Measurements from ENCODE around the gene SWAP70.

Gene SWAP70

GRCh38 chr11:9752091-9752490 lies 88.2 kb downstream of the SWAP70 start:
- no peak for DNase-seq (ENCODE audit: low read depth in 2 of 2)

DNA sequence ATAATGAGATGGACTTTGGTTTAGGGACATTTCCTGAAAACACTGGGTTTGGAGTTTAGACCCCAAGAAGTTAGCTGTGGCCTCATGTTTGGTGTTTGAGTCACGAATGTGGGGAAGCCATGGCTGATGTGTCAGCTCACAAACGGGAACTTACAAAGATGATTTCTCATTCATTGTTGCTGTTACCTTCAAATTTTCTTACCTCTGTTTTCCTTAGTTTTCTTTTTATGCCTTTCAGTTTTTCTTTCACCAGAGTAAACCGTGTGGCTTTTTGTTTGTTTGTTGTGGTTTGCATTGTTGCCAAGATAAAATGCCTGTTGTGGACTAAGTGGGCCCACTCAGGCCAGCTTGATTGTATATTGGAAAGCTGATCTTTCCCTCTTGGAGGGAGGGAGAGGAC lies 89.1 kb downstream of the SWAP70 start:
- DNase-seq (ENCODE audit: low read depth in 2 of 2), result no peak

DNA sequence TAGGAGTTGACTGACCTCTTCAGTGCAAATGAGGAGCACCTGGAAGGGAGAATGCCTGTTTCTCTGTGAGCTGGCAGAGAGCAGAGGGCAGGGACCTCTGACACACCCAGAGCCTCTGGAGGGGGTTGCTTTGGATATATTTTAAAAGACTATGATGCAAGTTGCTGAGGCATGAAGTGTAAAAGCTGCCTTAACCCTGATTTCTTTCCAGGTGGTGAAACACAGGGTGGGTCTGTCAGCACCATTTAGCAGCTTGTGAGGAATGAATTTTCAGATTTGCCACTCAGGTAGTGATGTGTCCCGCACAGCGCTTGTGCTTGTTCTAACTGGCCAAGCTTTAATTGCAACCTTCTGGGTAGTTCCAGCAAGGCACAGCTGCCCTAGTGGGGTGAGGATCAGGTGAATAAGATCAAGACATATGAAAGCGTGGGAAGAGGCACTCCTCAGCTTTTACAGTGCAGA lies 90.2 kb downstream of the SWAP70 start:
- no peak for DNase-seq (ENCODE audit: low read depth in 2 of 2)

DNA sequence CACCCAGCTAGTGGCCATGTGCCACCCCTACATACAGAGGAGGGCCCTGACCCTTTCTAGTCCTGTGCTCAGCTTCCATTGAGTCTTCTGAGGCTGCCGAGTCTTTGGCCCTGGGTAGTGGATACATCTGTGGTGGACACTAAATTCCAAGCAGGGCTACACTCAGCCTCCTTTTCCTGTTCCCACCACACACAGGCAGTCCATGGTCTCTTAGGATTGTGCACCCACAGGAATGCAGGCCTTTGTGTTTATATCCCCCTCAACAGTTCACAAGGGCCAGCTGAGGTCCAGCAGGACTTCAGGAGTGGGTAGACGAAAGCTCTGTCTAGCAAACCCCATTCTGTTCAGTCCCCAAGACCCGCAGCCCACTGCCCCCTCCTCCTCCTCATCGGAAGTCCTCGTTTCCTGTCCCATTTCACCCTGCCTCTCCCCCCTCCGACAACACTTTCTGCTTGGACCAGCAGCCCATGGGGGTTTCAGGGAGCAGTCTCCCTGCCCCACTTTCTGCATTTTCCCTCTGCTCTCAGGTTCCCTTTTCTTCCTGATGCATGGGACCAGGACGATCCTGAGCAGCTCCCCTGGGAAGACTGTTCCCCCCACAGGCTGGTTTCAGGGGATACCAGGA lies 91.8 kb downstream of the SWAP70 start:
- DNase-seq (ENCODE audit: low read depth in 2 of 2), result no peak

GRCh38 chr11:9756461-9756860 lies 92.6 kb downstream of the SWAP70 start:
- no peak for DNase-seq (ENCODE audit: low read depth in 2 of 2)

- DNase-seq (ENCODE audit: low read depth in 2 of 2), result no peak
Observed at GRCh38 chr11:9756878-9757277, 93.0 kb downstream of the SWAP70 start.

GRCh38 chr11:9757809-9758636 lies 94.1 kb downstream of the SWAP70 start:
- peak; percentile 84 for DNase-seq (ENCODE audit: low read depth in 2 of 2)

DNA sequence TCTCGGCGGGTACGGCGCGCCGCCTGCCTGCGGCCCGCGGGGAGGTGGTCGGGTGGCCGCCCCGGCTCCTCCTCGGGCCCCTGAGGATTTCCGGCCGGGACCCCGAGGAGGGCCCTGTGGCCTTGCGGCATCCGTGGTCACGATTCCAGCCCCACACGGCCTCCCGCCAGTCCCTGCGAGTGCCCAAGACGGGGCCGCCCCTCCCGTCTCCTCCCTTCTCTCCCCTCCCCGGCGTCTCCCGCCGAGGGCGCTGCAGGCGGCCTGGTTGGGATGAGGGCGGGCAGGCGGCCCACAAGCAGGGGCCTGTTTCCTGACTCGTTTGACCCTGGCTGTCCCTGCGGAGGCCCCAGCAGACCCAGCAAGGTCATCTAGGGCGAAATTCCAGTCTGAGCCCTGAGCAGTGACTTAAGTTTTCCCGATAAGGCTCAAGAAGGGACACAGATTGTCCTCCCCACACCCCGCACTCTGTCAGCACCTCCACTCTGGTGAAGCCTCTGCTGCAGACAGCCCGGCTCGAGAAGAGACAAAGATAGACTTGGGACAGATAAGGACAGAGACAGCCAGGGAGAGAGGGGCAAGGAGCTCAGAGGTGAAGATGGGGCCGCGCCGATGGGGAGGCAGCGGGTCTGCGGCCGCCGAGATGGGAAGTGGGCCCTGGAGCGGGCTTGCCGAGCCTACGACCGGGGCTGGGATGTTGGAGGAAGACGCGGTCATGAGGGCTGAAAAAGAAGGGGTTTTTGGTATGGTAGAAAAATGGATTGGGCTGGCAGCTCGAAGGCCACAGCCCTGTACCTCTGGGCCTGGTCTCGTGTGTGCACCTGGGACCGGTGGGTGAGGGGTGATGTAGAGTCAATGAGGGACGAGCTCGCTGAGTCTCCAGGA lies 95.0 kb downstream of the SWAP70 start:
- DNase-seq (ENCODE audit: low read depth in 2 of 2), result peak in 1 of 2 donors; percentile 4

DNA sequence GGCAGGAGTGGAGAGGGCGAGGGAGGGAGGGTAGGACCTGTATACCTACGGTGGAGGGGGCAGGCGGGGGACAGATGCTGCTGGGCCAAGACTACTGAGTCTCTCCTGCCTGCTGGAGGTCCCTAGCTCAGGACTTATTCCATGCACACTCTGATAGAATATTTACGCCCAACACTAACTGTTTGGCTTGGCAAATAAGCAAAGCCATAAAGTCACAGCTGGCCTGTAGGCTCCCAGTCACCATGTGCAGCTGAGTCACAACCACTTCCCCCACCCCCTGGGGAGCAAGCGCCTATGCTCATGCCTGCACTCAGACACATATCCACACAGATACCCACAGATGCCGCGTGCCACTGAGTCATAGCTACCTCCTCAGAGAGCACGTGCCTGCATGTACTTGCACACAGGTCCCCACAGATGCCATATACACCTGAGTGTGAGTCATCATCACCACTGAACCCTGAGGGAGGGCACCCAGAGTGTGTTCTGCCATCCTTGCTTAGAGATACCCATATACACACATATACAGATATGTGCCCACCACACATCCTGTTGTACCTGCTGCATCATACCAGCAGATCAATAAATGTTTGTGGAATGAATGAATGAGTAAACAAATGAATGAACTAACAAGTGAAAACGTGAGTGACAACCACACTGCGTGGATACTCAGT lies 95.8 kb downstream of the SWAP70 start:
- DNase-seq (ENCODE audit: low read depth in 2 of 2), result peak; percentile 68 to 71

- no peak for DNase-seq (ENCODE audit: low read depth in 2 of 2)
Observed at GRCh38 chr11:9760193-9760575, 96.3 kb downstream of the SWAP70 start.

DNA sequence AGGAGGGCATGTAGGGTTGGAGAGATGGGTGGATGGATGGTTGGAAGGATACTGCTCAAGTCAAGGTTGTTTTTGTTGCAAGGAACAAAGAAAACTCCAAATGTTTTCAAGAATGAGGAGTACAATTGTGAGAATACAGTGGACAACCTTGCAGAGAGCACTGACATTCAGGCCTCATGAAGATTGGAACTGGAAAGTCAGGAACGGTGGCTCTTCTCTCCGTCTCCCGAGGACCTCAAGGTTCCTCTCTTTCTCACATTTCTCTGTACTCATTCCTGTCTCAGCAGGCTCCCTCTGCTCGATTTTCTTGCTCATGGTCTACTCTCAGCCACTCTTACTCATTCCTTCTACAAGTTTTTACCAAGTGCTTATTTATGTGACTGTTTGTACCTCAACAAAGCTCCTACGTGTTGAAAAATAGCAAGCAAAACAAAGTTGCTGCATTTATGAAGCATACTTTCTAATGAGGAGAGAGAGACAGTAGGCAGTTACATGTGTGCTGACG lies 97.6 kb downstream of the SWAP70 start:
- no peak for DNase-seq (ENCODE audit: low read depth in 2 of 2)

DNA sequence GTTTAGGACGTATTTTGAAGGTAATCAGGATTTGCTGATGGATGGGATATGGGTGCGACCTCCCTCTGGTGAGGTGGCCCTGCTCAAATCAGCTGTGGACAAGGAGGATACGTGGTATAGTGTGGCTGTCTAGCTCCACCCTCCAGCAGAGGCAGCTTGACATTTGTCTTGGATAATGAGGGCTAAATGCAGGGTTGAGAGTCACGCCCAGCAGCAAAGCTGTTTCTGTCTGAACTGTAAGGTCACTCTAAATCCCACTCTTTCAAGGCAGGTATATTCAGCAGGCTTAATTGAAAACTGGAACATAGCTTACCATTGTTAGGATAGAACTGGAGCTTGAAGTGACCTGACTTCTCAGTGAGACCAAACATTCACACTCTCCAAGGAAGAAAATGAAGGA lies 98.7 kb downstream of the SWAP70 start:
- DNase-seq (ENCODE audit: low read depth in 2 of 2), result no peak

- DNase-seq (ENCODE audit: low read depth in 2 of 2), result no peak
Observed at GRCh38 chr11:9763301-9763700, 99.4 kb downstream of the SWAP70 start.

- DNase-seq (ENCODE audit: low read depth in 2 of 2), result no peak
Observed at GRCh38 chr11:9765320-9766101, 101.6 kb downstream of the SWAP70 start.

- DNase-seq (ENCODE audit: low read depth in 2 of 2), result no peak
Observed at GRCh38 chr11:9769621-9770020, 105.7 kb downstream of the SWAP70 start.

DNA sequence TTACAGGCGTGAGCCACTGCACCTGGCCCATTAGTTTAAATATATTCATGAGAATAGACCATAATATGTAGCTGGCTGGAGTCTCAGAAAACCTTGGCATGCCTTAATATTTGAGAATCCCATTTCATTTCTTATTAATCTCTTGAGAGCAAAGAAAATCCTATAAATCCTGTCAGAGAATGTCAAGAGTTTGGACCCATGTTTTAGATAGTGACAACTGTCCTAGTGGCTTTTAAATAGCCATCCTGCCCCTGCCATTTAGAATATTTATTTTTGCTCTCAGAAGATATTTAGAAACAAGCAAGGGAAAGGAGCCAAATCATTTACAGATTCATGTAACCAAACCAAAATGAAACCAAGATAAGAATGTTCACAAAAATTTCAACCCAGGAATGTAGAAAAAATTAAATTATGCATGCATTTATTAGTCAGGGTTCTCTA lies 107.2 kb downstream of the SWAP70 start:
- DNase-seq (ENCODE audit: low read depth in 2 of 2), result no peak

DNA sequence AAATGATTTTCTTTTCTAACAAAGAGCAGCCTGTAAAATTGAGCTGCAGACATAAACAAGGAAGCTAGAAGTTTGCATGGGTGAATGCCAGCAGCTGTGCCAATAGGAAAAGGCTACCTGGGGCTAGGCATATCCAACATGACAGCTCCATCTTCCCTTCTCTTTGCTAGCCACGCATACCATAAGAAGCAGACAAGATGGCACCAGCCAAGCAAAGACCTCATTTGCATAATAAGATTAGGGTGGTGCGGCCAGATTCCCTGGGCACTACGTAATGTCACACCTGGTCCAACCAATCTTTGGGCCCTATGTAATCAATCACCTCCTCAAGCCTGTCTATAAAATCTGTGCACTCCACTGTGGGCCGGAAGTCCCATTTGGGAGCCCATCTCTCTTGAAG lies 108.3 kb downstream of the SWAP70 start:
- DNase-seq (ENCODE audit: low read depth in 2 of 2), result no peak

- no peak for DNase-seq (ENCODE audit: low read depth in 2 of 2)
Observed at GRCh38 chr11:9773524-9773923, 109.6 kb downstream of the SWAP70 start.

DNA sequence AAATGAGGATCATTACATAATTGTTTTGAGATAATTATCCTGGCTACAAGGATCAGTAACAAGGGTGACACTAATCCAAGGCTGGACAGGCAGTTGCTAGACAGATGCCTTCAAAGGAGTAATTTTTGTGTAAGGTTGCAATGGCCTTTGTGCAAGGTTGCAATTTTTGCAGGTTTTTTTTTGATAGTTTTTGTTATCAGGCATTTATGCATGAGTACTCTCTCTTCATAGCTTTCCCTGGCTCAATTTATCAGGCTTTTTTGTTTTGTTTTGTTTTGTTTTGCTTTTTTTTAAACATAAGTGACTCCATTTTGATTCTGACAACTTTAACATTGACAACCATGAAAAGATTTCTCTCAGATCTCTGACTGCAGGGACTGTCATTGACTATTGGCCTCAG lies 110.2 kb downstream of the SWAP70 start:
- no peak for DNase-seq (ENCODE audit: low read depth in 2 of 2)

DNA sequence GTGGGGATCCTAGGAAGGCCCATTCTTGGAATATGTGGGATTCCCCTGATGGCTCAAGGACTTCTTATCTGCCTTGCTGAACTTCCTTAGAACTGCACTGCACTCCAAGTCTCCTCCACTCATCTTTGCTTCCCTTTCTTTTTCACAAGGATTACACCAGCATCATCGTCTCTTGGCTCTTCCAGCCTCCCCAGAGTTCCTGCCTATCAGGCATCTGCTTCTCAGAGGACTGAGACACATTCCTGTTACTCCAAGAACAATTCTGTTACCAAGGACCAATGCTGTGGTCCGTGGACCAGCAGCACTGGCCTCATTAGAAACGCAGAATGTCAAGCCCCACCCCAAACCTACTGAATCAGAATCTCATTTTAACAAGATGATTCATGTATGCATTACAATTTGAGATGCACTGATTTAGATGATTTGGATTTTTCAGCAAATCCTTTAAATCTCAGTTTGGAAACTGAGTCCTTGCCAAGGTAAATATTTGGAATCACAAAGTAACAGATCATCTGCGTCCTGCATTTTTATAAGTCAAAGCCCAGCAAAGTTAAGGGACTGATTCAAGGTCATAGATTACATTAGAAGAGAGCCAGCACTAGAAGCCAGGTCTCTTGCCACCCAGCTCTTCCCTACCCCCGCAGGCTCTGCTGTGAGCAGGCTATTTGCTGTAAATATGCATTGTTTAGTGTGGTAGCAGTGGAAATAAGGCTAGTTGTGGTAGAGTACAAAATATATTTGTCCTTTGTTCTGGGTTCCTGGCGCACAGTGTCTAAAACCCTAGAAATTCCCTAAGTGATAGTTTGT lies 110.9 kb downstream of the SWAP70 start:
- no peak for DNase-seq (ENCODE audit: low read depth in 2 of 2)
